Spleen (tissue), 11 donors: ENCODE measurements around the gene SETD4. TPM values are rescaled to one million over a fixed set of nuclear protein-coding genes. Genes with fewer than 3 reads are reported as not detected.
A peak's percentile ranks its signal among the peaks of the same experiment; 100 is the strongest.

ENCODE experiments used
- DNase-seq: peaks from one replicate; pipeline ENCODE4 v3.0.0-alpha.2; 2020
- H3K27ac ChIP-seq, 8 donors: fragments of 200-600 bp; sonication (generic) in 7 of 8; 1 replicate in 4 of 8; 2 replicates in 4 of 8; pipeline versions ENCODE4 v1.5.0 to v1.8.0; 2016 to 2021; ENCODE audit warnings: inconsistent platforms in 4 of 8, mild to moderate bottlenecking in 4 of 8, moderate library complexity in 1 of 8
- H3K27me3 ChIP-seq, 7 donors: fragments of 200-600 bp; sonication (generic) in 6 of 7; replicated peaks in 1 of 7; 1 replicate in 4 of 7; 2 replicates in 3 of 7; pipeline versions ENCODE4 v1.5.0 to v1.8.0; 2016 to 2021; ENCODE audit warnings: inconsistent platforms in 3 of 7, mild to moderate bottlenecking in 1 of 7
- H3K36me3 ChIP-seq, 6 donors: fragments of 200-600 bp; sonication (generic) in 5 of 6; 1 replicate in 4 of 6; 2 replicates in 2 of 6; pipeline versions ENCODE4 v1.5.0 to v1.8.0; 2016 to 2021; ENCODE audit warnings: inconsistent platforms in 2 of 6
- H3K4me1 ChIP-seq, 6 donors: fragments of 200-600 bp; sonication (generic) in 5 of 6; 1 replicate in 3 of 6; 2 replicates in 3 of 6; pipeline versions ENCODE4 v1.5.0 to v1.8.0; 2016 to 2021; ENCODE audit warnings: inconsistent platforms in 3 of 6
- H3K4me3 ChIP-seq, 8 donors: fragments of 200-600 bp; sonication (generic) in 7 of 8; 1 replicate in 4 of 8; 2 replicates in 4 of 8; pipeline versions ENCODE4 v1.5.0 to v1.8.0; 2016 to 2021; ENCODE audit warnings: inconsistent platforms in 4 of 8, mild to moderate bottlenecking in 4 of 8, moderate library complexity in 2 of 8
- H3K9me3 ChIP-seq, 8 donors: fragments of 200-600 bp; sonication (generic) in 7 of 8; 1 replicate in 4 of 8; 2 replicates in 4 of 8; pipeline versions ENCODE4 v1.5.0 to v1.8.0; 2016 to 2021; ENCODE audit warnings: inconsistent platforms in 4 of 8
- CTCF ChIP-seq, 11 experiments: fragments of 200-600 bp in 7 of 11; fragments of 450-650 bp in 4 of 11; sonication (generic) in 4 of 11; IDR thresholded peaks in 8 of 11; conservative IDR thresholded peaks in 3 of 11; 1 replicate in 7 of 11; 2 replicates in 4 of 11; pipeline versions ENCODE4 v1.4.0 to v1.8.0; 2016 to 2021; ENCODE audit warnings: antibody characterized with exemption in 11 of 11, inconsistent platforms in 4 of 11, mild to moderate bottlenecking in 1 of 11
- POLR2A ChIP-seq, 3 donors: fragments of 450-650 bp; IDR thresholded peaks; one replicate each; pipeline ENCODE4 v1.5.1; 2017; ENCODE audit warnings: antibody characterized with exemption in 3 of 3, mild to moderate bottlenecking in 1 of 3
- POLR2AphosphoS5 ChIP-seq, 3 donors: sonication (generic); formaldehyde crosslinking; IDR thresholded peaks; one replicate each; pipeline ENCODE4 v1.5.1; 2017; ENCODE audit warnings: antibody characterized with exemption in 3 of 3
- whole genome bisulfite sequencing, 5 donors: extraction: QIAGEN DNeasy Blood & Tissue Kit in 3 of 5; methylation state at CpG; one replicate each; pipeline versions ENCODE4 v1.1.5 to v1.1.7; 2013 to 2018; 5-methylcytosine and 5-hydroxymethylcytosine counted together
- intact Hi-C: fragments of 100-400 bp; cut with DNase I; formaldehyde crosslinking; loops from one replicate; pipeline ENCODE4 v1.15.0; 2023; ENCODE audit warnings: low total_unique reads
- polyA plus RNA-seq, 3 donors: library from polyadenylated mRNA; stranded (reverse); fragments of 200-250 nt; gene quantifications; one replicate each; pipeline ENCODE4 v1.2.1, GENCODE V29; 2013
- total RNA-seq, 7 donors: library from RNA; depleted of rRNA in 3 of 7; stranded (reverse); fragments of >200 nt in 3 of 7; fragmentation: NEBNext Ultra II Directional in 4 of 7; extraction: Animal tissue kit (Norgen Biotek cat#: 25700) in 4 of 7; gene quantifications; one replicate each; pipeline versions ENCODE4 v1.1.0 to v1.2.1, GENCODE V29; 2016 to 2021
- donor health status: healthy with polysubstance abuse.
- donor health status: DM: no; HTN: no; CAD: no; lungs with moderate emphysema.
- donor health status: DM: no; HTN: no; CAD: no.
- donor health status: Bipolar disorder and iron deficiency.
- donor health status: healthy.
- donor health status: DM: no; HTN: no; CAD: no.
- donor health status: DM: yes; HTN: yes; CAD: no.

SETD4 gene
- total and polyA plus RNA-seq, 10 donors: 6.9 to 28.1 (median 18.4) TPM

GRCh38 chr21:36055551-36055950 is 4.8 kb downstream of the SETD4 start:
- no peak for DNase-seq
- H3K9me3 ChIP-seq: no peaks in the 10 kb centered on the region
- H3K27me3 ChIP-seq: no peaks in the 10 kb centered on the region
- no peak overlapping the region for H3K27ac ChIP-seq
- H3K4me1 ChIP-seq: peaks cover 8 to 45% (median 21%) of the 10 kb centered on the region in 6 donors
- WGBS, 5 donors: 93 to 95% (median 95%) methylated on average over 3 of the region's 3 CpGs
- H3K36me3 ChIP-seq: peaks cover 0 to 82% (median 61%) of the 10 kb centered on the region in 6 donors
- no peak overlapping the region for H3K4me3 ChIP-seq
- TF ChIP-seq POLR2AphosphoS5 (IDR thresholded peaks at IDR 0.05) (no peak), POLR2A (IDR thresholded peaks at IDR 0.05) (no peak), CTCF (IDR thresholded peaks at IDR 0.05 in 8 of 11, conservative IDR thresholded peaks at IDR 0.05 in 3 of 11) (no peak)
- intact Hi-C loops: no loop called here

GRCh38 chr21:36053715-36054062 is 6.6 kb downstream of the SETD4 start:
- Histone ChIP-seq H3K4me3 (no peak overlapping the region), H3K9me3 (no peaks in the 10 kb centered on the region), H3K27me3 (no peaks in the 10 kb centered on the region), H3K36me3 (peaks cover 0 to 100% (median 73%) of the 10 kb centered on the region in 6 donors), H3K27ac (no peak overlapping the region), H3K4me1 (peaks cover 0 to 32% (median 11%) of the 10 kb centered on the region in 6 donors)
- intact Hi-C loops: no loop called here
- WGBS, 5 donors: 84 to 97% (median 95%) methylated on average over 3 of the region's 3 CpGs
- no peak for TF ChIP-seq POLR2AphosphoS5 (IDR thresholded peaks at IDR 0.05)
- DNase-seq: no peak

GRCh38 chr21:36052860-36053714 is 7.2 kb downstream of the SETD4 start:
- intact Hi-C loops: no loop called here
- no peak overlapping the region for H3K4me3 ChIP-seq
- no peak for DNase-seq
- H3K27ac ChIP-seq: no peak overlapping the region
- peaks cover 0 to 100% (median 76%) of the 10 kb centered on the region in 6 donors for H3K36me3 ChIP-seq
- no peaks in the 10 kb centered on the region for H3K27me3 ChIP-seq
- TF ChIP-seq POLR2AphosphoS5 (IDR thresholded peaks at IDR 0.05) (peak in 1 of 3 donors; percentile 27), CTCF (IDR thresholded peaks at IDR 0.05 in 8 of 11, conservative IDR thresholded peaks at IDR 0.05 in 3 of 11) (no peak)
- no peaks in the 10 kb centered on the region for H3K9me3 ChIP-seq
- 75 to 84% (median 79%) methylated on average over 10 of the region's 10 CpGs for WGBS, 5 donors
- peaks cover 0 to 26% (median 8%) of the 10 kb centered on the region in 6 donors for H3K4me1 ChIP-seq

GRCh38 chr21:36048357-36048756 is 12.0 kb downstream of the SETD4 start:
- TF ChIP-seq POLR2A (IDR thresholded peaks at IDR 0.05) (no peak), POLR2AphosphoS5 (IDR thresholded peaks at IDR 0.05) (no peak), CTCF (IDR thresholded peaks at IDR 0.05 in 8 of 11, conservative IDR thresholded peaks at IDR 0.05 in 3 of 11) (no peak)
- no peak for DNase-seq
- intact Hi-C loops: no loop called here
- WGBS, 5 donors: 94 to 97% (median 96%) methylated on average over 7 of the region's 7 CpGs
- H3K4me3 ChIP-seq: no peak overlapping the region
- H3K27ac ChIP-seq: no peak overlapping the region
- H3K27me3 ChIP-seq: no peaks in the 10 kb centered on the region
- H3K4me1 ChIP-seq: peaks cover 0 to 18% (median 4%) of the 10 kb centered on the region in 6 donors
- no peaks in the 10 kb centered on the region for H3K9me3 ChIP-seq
- peaks cover 5 to 100% (median 79%) of the 10 kb centered on the region in 6 donors for H3K36me3 ChIP-seq
